ENCODE data around the gene VOPP1. TPM values are rescaled to one million over a fixed set of nuclear protein-coding genes. Genes with fewer than 3 reads are reported as not detected.

Gene VOPP1
- total RNA-seq, 1 donor from 2014 or later = 23.7 TPM

GRCh38 chr7:55476852-55477780, 95.2 kb downstream of the VOPP1 start:
- no peaks in the 10 kb centered on the region for H3K9me3 ChIP-seq (replicated peaks)
- no peak for DNase-seq
- H3K4me1 ChIP-seq = peaks cover 5% of the 10 kb centered on the region
- TF ChIP-seq, protein P1, sequence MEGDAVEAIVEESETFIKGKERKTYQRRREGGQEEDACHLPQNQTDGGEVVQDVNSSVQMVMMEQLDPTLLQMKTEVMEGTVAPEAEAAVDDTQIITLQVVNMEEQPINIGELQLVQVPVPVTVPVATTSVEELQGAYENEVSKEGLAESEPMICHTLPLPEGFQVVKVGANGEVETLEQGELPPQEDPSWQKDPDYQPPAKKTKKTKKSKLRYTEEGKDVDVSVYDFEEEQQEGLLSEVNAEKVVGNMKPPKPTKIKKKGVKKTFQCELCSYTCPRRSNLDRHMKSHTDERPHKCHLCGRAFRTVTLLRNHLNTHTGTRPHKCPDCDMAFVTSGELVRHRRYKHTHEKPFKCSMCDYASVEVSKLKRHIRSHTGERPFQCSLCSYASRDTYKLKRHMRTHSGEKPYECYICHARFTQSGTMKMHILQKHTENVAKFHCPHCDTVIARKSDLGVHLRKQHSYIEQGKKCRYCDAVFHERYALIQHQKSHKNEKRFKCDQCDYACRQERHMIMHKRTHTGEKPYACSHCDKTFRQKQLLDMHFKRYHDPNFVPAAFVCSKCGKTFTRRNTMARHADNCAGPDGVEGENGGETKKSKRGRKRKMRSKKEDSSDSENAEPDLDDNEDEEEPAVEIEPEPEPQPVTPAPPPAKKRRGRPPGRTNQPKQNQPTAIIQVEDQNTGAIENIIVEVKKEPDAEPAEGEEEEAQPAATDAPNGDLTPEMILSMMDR (IDR thresholded peaks at IDR 0.05; ENCODE audit: borderline replicate concordance) = no peak
- no peak overlapping the region for H3K27ac ChIP-seq (replicated peaks)
- H3K4me3 ChIP-seq = no peak overlapping the region
- peaks cover 9% of the 10 kb centered on the region for H3K36me3 ChIP-seq
- H3K27me3 ChIP-seq (ENCODE audit: low read depth) = no peaks in the 10 kb centered on the region
- intact Hi-C loops (cut with micrococcal nuclease) = no loop called here

- peaks cover 12% of the 10 kb centered on the region for H3K36me3 ChIP-seq
- H3K27me3 ChIP-seq (ENCODE audit: low read depth) = no peaks in the 10 kb centered on the region
- TF ChIP-seq, protein P1 (IDR thresholded peaks at IDR 0.05; ENCODE audit: borderline replicate concordance) = no peak
- no peaks in the 10 kb centered on the region for H3K9me3 ChIP-seq (replicated peaks)
- peaks cover 5% of the 10 kb centered on the region for H3K4me1 ChIP-seq
- H3K4me3 ChIP-seq = no peak overlapping the region
- H3K27ac ChIP-seq (replicated peaks) = no peak overlapping the region
- intact Hi-C loops (cut with micrococcal nuclease) = no loop called here
- no peak for DNase-seq
These were observed 96.2 kb downstream of the VOPP1 start for GRCh38 chr7:55475855-55476803.

DNA sequence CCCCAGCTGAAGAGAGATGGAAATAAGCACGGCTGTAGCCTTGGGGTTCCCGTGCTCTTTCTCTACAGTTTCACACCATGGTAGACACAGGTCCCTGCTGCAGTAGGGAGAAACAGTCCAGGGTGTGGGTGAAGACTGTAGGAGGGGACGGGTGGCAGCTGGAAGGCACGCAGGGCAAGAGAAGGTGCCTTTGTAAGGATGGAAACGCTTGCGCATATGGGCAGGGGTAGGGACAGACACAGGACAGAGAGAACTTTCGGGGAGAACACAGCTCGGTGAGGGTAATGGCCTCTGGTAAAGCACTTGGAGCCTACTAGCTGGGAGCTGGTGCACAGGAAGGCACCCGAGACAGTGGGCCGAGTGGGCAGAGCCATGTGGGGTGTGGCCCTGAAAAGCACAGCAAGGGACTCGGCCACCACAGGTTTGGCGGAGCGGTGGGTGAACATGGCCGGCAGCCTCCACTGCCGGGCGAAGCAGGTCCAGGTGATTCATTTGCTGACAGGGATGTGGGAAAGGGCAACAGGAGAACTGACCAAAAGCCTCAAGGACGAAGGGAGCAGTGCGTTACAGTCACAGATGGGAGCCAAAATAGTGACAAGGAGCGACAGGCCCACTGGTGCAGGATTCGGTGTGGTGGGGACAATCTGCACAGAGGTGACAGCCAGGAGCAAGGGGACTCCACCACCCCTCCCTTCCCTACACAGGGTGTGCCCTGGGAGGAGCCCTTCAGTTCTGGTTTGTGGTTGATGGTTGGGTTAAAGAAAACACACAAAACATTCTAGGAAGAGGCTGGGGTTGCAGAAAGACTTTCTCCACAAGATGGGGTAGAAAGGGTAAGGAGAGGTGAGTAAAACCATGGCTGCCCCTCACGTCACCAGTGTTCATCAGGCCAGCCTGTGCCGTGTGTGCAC, 97.1 kb downstream of the VOPP1 start:
- Histone ChIP-seq H3K36me3 (peaks cover 12% of the 10 kb centered on the region), H3K4me3 (no peak overlapping the region), H3K27me3 (ENCODE audit: low read depth) (no peaks in the 10 kb centered on the region), H3K9me3 (replicated peaks) (no peaks in the 10 kb centered on the region), H3K4me1 (peaks cover 7% of the 10 kb centered on the region), H3K27ac (replicated peaks) (no peak overlapping the region)
- TF ChIP-seq, protein P1 (IDR thresholded peaks at IDR 0.05; ENCODE audit: borderline replicate concordance) = no peak
- intact Hi-C loops (cut with micrococcal nuclease) = no loop called here
- no peak for DNase-seq

DNA sequence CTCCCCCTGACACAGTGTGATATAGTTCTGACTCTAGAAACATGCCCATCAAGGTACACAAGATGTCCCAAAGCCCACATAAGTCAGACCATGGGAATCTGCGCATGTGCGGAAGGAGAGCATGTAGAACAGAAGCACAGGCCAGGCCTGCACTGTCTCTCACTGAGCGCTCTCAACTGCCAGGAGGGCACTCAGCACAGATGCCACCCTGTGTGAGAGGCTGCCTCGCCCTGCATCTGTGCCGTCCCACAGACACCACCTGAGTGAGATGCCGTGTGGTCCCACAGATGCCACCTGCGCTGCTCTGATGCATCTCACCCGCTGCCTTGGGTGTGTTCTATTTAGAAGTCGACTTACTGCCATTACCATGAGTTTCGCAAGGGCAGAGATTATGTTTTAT, 98.4 kb downstream of the VOPP1 start:
- no peak overlapping the region for H3K27ac ChIP-seq (replicated peaks)
- H3K4me3 ChIP-seq = no peak overlapping the region
- H3K4me1 ChIP-seq = peaks cover 8% of the 10 kb centered on the region
- TF ChIP-seq, protein P1 (IDR thresholded peaks at IDR 0.05; ENCODE audit: borderline replicate concordance) = no peak
- intact Hi-C loops (cut with micrococcal nuclease) = no loop called here
- DNase-seq = no peak
- no peaks in the 10 kb centered on the region for H3K27me3 ChIP-seq (ENCODE audit: low read depth)
- H3K9me3 ChIP-seq (replicated peaks) = no peaks in the 10 kb centered on the region
- H3K36me3 ChIP-seq = peaks cover 12% of the 10 kb centered on the region

Measured in left ventricle myocardium inferior (tissue), 1 donor.